Hematopoietic multipotent progenitor cell (in vitro differentiated cells): Measurements from ENCODE around the gene ERC2. TPM values are rescaled to one million over a fixed set of nuclear protein-coding genes. Genes with fewer than 3 reads are reported as not detected.

Experiments
- DNase-seq, 3 donors: peaks; one replicate each; pipeline ENCODE4 v3.0.0-alpha.2; 2011 to 2015; ENCODE audit warnings: low read depth in 2 of 3, low spot score in 2 of 3
- total RNA-seq: library from RNA; depleted of rRNA; stranded (reverse); fragments of >200 nt; gene quantifications from one replicate; pipeline ENCODE4 v1.2.3, GENCODE V29; 2012

The ERC2 gene
- total RNA-seq, 1 donor, result 0.54 TPM

DNA sequence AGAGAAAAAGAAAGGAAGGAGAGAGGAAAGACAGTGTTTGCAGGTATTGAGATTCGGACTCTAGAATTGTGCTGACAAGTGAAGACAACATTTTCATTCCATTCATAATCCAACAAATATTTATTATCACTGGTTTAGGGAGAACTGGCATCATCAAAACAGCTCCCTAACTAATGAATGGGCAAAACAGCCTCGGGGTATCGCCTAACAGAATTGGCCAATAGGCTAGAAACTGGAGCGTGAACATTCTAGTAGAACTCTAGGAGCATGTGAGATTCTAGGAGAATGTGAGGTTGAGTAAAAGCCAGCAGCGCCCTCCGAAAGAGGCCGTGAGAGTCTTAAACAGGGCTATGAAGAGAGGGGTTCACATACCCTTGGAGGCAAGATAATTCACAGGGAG is 759.3 kb downstream of the ERC2 start:
- no peak for DNase-seq

DNA sequence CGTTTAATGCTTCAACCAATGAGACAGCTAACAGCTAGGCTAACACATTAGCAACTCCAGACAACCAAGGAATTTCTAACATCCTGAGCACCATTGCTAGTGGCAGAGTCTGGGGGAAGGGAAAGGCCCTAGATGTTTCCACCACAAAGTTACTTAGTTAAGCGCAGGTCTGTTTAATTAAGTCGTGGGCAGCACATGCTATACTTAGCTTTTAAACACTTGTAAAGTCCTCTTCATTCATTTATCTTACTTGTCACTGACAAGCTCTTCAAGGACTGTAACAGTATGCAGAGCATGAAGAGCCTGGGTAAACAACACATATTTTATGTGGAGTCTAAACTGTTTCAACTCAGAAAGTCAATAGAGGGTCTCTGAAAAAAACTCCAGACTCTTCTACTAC is 760.0 kb downstream of the ERC2 start:
- no peak for DNase-seq

DNA sequence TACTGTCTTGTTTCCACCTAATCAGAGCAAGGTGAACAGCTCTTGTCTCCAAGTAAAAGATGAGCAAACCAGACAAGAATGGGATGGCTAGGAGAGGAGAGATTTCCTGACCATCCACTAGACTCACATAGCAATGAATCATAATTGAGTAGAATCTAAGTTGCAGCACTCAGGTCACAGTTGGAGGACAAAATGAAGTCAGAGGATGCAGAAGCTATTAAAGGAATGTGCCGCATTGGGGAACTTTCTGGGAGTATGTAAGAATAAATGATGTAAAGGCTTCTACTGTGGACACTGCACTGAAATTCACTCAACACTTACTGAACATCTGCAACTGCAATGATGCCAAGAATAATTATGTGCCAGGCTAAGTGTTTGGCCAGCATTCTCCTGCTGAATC is 763.7 kb downstream of the ERC2 start:
- DNase-seq, result no peak

DNA sequence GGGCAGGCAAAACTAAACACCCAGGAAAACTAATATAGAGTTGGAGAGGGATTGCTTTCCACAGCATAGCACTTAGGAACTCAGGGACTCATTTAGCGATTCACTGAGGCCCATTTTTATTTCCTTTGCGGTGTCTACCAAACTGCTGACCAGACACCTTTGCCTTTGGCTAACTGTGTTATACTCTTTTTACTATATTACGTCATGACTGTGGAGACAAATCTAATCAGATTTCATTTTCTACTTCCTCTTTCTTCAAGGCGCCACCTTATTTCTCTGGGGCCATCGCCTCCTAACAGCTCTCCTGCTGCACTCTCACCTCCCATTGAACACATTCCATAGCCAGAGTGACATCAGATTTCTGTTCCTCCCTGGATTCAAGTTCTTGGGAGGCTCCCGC is 765.4 kb downstream of the ERC2 start:
- DNase-seq, result no peak

DNA sequence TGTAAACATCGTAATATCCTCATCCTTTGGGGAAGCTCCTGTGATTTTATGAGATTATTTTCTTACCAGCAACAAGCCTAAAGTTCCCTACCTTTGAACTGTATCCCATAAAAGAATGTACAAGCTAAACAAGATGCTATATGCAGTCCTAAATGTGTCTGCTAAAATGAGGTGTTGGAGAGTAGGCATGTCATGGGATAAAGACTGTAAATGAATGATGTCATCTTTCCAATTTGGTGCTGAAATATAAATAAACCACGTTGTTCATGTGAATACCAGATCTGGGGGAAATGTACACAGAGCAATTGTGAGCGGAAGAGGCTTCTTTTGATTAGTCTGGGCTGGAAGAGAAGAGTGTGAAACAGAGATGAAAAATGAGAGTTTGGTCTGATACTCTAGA is 766.3 kb downstream of the ERC2 start:
- no peak for DNase-seq

DNA sequence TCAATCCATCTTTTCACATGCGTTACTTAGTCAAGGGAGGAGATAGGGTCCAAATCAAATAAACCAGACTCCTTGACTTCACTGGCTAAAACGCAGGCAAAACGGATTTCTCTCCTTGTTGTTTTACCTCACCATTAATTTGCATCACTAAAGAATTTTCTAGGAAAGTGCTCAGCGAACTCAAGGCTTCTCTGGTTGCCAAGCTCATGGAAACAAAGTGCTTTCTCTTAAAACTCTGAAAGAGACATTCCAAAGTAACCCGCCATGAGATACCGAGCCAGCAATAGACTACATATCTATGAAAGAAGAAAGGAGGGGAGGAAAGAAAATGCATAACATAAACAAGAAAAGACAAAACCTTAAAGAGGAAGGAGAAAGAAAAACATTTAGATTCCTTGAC is 769.4 kb downstream of the ERC2 start:
- DNase-seq, result no peak

DNA sequence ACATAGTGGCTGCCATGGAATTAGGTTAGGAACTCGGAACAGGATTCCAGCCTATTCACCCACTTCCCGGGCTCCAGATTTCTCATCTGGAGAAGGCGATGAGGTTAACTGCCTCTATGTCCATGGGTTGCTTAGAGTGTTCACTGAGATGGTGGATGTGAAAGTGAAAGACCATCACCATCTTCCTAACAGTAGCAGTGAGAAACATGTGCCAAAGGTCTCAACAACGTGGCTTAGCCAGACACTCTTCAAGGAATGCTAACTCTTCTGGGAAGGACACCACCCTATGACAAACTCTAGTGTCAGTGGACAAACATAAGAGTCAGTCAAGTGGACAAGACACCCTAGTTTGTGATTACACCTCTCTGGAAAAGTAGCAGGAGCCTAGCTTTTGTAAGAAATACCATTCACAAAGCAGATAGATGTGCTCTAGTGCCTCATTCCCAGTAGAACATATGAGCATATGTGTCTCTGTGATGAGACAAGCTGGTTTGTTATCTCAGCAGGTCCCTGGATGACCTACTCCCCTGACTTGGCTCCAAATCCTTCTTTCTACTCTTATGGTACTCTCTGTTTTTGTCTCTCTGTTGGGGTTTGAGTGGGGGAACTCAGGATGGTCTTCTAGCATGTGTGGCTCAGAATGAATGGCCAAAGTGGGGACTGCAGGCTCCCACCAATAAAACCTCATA is 770.9 kb downstream of the ERC2 start:
- DNase-seq, result no peak

DNA sequence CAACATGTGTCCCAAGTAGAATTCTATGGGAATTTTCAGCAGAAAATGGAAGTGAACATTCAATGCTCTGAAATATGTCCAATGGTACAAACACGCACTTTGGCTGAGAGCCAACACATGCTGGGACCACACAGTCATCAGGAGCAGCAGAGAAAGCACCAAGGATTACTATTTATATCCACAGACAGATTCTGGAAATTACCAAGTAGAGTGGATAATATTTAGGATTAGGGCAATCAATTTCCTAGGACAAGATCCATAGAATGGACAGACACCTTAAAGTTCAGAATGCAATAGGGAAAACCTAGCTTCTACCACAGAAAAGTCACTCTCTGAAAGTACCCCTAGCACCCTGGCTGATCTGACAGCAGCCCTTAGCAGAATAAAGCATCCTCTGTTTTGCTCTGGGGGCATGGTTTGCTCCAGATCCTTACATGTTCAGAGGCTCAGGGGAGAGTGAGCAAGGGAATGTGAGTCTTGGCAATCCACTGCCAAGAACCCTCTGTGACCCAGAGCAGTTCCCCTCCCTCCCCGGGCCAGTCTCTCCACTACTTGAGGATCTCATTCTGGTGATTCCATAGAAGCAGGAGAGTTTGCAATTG is 775.2 kb downstream of the ERC2 start:
- no peak for DNase-seq

DNA sequence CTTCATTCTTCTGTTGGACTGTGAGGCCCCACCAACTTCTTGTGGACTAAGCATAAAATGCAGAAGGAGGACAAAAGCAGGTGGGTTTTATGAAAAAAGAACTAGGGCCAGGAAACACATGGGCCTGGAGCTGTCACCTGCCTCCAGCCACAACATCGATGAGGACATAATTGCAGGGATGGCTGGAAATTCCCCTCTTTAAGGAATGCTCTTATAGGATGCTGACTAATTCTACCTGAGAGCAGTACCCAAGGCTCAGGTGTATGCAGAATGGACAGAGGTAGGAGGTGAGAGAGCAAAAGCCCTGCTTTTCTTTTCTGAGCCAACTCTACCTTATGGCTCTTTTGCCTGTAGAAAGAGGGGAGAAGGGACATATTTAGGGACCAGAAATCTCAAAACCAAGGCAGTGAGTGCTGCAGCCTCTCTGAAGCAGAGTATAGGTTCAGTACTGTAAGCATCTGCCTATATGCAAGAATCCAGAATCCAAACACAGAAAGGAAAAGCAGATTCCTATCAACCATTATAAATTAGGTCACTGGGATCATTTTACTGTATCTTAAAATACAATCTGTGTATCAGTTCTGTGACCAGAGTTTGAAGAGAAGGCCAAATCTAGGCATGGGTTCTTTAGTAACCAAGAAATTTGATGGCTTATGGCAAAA is 775.8 kb downstream of the ERC2 start:
- no peak for DNase-seq

DNA sequence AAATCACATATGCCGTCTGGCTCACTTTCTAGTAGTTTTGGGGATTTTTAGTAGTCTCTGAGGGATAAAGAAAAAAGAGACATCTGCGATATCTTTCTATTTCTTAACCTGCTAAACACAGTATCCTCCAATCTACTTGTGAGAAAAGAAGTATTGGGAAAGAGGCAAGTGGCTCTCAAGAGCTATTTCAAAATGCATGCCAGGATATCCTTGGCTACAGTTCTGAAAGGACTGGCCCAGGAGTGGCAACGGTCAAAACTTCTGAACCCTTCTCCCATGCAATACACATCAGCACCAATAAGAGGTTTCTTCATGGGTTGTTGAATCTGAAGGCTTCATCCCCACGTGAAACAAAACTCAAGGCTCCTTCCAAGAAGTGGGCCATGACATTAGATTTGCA is 777.1 kb downstream of the ERC2 start:
- DNase-seq, result no peak

DNA sequence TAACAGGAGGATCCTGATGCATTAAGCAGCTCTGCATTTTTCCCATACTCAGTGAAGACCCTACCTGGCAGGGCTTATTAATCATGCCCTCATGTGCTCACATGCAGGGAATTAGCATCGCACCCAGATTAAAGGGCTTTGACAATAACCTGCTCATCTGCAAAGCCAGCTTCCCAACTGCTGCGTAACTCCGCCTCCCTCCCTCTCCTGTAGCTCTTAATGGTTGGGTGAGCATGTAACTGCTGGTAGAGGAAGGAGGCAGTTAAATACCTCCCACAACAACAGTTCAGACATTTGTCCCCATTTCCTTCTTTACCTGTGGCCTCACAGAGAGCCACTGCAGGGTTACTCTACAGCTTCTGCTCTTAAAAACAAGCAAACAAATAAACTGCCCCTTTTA is 777.5 kb downstream of the ERC2 start:
- no peak for DNase-seq

DNA sequence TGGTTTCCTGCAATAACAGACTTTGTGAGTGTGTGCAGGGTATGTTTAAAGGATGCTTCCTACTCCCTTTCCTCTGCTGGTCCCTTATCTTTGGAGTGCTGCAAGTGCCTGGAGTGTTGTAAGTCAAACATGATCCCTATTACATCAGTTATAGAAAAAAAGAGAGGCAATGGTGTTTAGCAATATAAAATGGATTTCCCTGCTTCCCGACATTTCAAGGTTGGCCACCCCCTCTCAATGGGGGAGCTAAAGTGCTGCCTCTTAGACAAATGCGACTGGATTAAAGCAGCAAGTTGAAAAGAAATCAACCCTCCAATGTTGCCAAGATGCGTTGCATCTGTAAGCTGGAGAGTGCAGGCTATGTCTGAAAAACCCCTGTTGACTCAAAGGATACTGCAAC is 778.1 kb downstream of the ERC2 start:
- DNase-seq, result no peak

DNA sequence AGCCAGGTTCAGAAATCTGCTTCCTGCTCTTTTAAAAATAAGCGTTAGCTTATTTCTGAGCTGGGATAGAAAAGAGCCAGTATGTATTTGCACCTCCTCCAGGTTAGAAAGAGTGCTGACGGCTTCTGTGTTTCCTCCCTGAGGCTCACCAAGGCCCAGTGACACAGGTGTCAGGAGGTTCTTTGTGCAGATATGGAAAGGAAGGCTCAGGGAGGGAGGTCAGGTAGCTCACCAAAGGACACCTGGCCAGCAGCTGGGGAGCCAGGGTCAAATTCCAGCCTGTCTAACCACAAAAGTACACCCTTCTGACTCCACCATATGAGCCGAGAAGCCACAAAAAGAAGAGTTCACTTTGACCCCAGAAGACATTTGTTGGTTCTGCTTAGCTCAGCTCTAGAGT is 780.1 kb downstream of the ERC2 start:
- no peak for DNase-seq

DNA sequence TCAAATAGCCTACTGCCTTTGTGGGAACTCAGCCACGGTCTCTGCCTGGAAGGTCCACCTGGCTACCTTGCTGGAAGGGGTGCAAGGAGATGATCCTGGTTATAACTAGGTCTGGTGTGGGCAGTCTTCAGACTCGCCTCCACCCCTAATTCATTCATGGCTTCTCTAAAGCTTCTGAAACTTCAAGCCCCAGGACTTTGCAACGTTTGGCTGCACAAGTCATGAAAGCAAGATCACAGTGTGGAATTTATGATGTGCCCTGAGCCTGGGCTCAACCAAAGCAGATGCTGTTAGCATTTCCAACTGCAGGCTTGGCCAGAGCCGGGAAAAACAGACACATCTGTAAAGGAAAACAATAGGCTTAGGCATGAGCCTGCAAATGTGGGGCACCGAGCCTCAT is 780.7 kb downstream of the ERC2 start:
- DNase-seq, result no peak

DNA sequence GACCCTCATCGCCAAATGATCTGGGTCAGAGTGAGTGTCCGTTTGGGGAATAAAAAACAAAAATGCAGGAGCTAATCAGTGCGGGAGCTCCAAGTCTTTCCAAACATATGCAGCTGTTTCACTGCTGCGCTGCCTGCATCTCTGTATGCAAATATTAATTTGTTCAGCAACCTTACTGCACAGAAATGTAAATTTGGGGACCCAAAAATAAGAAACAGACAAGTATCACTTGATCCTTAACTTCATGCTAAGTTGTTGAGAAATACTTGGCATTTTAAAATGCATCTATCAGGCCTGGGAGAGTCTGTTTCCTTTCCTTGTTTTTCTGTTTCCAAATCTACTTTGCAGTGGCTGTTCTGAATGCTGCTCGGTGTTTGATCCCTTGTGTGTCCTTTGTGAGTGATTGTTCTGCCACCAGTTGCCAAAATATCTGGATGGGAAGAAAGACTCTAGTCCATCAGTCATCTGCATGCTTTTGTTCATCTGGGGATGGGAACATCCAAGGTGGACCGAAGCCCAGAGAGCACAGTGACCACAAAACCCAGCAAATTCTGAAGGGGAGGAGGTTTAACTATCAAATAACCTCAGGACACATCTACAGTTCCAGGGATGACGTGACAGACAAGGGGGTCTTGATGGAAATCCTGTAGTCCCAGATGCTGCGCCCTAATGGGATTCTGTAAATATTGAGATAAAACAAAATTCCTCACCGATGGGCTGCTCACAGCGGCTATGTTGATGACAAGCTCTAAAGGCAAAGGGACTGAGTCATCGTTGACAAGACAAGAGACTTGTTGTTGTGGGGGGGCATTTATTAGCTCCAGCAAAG is 781.6 kb downstream of the ERC2 start:
- no peak for DNase-seq

DNA sequence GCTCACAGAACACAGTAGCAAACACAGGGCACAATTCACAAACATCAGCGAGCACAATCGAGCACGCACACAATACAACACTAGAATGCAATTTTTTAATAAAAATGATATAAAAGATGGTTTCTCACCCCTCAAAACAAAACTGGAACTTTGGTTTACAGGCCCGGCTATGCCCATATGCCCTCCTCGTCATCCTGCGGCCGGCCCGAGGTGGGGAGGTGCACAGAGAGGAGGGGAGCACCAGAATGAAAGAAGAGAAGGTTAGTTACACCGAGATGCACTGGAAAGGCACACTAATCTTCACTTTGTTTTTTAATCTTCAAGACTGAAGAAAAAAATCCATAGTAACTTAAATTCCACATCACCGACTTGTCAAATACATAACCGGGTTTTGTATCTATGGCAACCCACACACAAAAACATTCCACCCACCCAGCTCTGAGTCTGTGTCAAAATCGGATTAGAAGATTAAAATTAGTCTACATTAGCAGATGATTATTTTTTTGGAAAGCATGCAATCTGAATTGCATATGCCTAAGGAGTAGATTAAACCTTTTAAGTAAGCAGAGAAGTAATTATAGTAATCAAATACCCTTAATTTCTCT is 784.5 kb downstream of the ERC2 start:
- no peak for DNase-seq

DNA sequence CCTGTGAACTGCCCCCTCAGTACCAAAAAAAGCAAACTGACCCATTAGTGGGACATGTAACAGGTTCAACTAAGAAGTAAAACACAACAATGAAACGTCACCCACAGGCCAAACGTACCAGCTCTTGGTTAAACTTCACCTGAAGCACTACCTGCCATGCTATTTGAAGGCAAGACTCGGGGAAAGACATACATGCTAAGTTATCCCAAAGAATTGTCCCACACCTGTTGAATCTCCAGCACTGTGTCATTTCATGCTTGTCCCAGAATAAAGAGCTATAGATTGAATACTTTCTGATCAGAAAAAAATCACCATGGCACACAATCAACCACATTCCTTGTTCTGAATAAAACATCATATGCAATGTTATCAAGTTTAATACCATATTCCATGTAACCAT is 785.8 kb downstream of the ERC2 start:
- DNase-seq, result no peak

DNA sequence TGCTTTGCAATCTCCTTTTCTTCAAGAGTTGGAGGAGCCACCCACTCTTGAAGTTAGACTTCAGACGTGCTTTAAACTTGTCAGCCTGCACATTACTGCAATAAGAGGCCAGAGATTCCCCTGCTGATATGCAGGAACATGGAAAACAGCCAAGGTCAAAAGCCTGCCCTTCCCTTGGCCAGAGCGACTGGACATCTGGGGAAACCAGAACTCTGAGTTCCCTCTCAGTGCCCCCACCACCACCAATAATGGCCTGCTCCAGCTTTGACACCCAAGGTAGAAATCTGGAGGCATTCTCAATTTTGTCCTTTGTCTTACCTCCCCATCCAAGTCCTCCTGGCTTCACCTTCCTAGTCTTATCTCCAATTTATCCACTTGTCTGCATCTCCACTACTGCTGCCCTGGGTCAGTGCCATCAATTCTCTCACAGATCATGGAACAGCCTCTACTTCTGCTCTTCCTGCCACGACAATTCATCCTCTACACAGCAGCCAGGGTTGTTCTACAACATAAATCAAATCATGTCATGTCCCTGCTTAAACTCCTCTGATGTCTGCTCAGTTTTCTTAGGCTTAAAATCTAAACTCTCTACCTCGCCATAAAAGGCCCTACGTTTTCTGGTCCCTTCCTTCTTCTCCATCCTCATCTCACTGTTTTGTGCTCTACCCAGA is 789.6 kb downstream of the ERC2 start:
- no peak for DNase-seq

DNA sequence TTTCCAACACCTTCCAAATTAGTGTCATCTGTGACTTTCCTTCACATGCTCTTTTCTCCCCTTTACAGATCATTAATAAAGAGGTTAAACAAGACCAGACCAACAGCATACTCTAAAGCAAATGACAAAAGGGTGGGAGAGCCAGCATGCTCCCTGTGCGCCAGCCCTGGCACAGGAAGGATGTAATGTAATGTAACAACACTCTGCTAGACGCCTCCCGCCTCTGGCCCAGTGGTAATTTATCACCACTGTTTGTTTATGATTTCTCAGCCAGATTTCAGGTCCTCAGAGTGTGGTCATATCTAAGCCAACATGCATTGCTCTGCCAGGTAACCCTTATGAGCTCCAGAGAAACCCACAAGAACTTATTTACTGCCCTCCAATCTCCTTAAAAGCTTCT is 791.6 kb downstream of the ERC2 start:
- DNase-seq, result no peak

DNA sequence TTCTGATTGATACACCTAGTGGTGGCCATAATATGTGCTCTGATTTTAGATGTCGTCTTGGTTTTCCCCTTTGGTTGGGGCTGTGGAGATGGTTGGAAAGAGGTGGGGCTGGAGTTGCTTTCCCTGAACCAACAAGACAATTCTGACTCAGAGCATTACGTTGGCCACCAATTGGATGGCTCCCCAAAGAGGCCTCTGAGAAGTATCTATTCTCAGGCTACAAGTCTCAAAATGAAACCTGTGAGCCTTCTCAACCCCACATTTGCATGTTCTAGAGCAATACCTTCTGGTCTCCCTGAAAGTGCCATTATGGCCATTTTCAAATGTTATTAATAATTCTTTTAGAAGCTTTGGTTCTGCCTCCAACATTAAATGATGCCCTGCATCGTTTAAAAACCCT is 792.8 kb downstream of the ERC2 start:
- no peak for DNase-seq

DNA sequence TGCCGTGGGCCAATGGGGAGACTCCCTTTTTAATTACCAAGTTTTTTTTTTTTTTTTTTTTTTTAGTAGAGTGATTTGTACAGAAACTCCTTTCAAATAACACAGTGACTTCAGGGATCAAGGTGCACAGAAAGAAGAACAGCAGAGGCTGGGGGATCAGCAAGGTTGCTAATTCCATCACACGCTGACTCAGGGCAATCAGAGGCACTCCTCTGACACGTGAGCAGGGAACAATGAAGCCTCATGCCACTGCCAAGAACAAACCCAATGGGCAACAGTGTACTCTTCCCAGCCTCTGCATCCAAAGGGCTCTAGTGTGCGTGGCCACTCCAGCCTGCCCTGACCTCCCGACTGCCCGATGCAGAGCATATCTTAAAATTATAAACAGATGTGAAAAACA is 794.5 kb downstream of the ERC2 start:
- DNase-seq, result no peak
